GM12891 (cell line): Measurements from ENCODE around the gene FHL3. TPM values are rescaled to one million over a fixed set of nuclear protein-coding genes. Genes with fewer than 3 reads are reported as not detected.

Experiments used
- DNase-seq: peaks from one replicate; pipeline ENCODE4 v3.0.0; 2011; ENCODE audit warnings: low spot score; ENCODE audit not compliant: insufficient read length
- FAIRE-seq: peaks from 2 replicates; lab custom pipeline; 2011; peaks lifted over from hg19 to GRCh38; lab: Jason Lieb, UNC
- PAX5 ChIP-seq: IDR thresholded peaks from 2 replicates; pipeline ENCODE4 v1.6.1; 2011; ENCODE audit warnings: low read length, moderate library complexity, mild to moderate bottlenecking; ENCODE audit not compliant: insufficient read depth, severe bottlenecking
- POLR2A ChIP-seq: IDR thresholded peaks from 2 replicates; pipeline ENCODE4 v1.6.1; 2011; ENCODE audit warnings: low read depth, low read length, control low read depth
- POLR2AphosphoS5 ChIP-seq: IDR thresholded peaks from 2 replicates; pipeline ENCODE4 v1.6.1; 2011; ENCODE audit warnings: low read depth, low read length, control low read depth
- POU2F2 ChIP-seq: IDR thresholded peaks from 2 replicates; pipeline ENCODE4 v1.6.1; 2011; ENCODE audit warnings: low read depth, mild to moderate bottlenecking, control low read depth, low read length, moderate library complexity
- SPI1 ChIP-seq: IDR thresholded peaks from 2 replicates; pipeline ENCODE4 v1.6.1; 2011; ENCODE audit warnings: low read depth, low read length, control low read depth
- TAF1 ChIP-seq: IDR thresholded peaks from 2 replicates; pipeline ENCODE4 v1.6.1; 2011; ENCODE audit warnings: low read depth, low read length, control low read depth
- polyA plus RNA-seq: library from polyadenylated mRNA; unstranded; fragments of >200 nt; gene quantifications from one replicate; pipeline ENCODE4 v1.2.1, GENCODE V29; 2012; ENCODE audit warnings: low read depth, missing spikeins, inconsistent platforms; ENCODE audit not compliant: missing spikeins

FHL3 gene
- polyA plus RNA-seq = 13.2 TPM

DNA sequence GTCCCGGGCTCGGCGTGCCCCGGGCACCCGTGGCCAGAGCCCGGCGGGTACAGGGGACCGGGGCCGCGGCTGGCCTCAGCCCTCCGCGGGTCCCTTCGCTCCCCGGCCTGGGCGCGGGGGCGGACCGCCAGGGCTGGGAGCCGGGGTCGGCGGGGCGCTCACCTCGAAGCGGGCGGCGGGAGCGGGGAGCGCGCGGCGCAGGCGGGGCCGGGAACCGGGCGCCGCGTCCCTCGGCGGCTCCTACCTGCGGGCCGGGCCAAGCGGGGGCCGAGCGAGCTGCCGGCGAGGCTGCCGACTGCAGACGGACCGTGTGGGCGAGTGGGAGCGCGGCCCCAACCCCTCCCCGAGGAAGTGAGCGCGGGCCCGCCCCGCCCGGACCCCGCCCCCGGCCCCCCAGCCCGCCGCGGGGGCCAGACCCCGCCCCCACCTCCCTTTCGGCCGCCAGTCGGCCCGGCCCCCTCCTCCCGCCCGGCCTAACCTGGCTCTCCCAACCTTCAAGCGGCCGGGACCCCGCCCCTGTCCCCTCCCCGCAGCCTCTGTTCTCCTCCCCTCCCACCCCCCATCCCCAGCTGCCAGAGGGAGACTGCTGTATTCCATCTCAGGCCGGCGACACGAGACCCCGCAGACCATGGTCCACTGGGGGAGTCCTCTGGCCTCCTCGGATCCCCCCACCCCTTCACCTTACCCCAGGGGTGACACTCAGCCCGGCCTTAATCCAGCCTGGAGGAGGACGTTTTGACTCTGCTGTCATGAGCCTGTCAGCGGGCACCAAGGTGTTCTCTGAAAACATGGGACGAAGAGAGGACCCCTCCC is at the start of gene FHL3:
Gene FHL3 (minus strand): TSS at position 320 of the 813 bp plus-strand sequence. CDS start 6,102 bp downstream, outside the sequence.
- no peak for TF ChIP-seq POU2F2
- no peak for TF ChIP-seq TAF1
- TF ChIP-seq POLR2AphosphoS5 = no peak
- no peak for TF ChIP-seq PAX5
- no peak for TF ChIP-seq SPI1
- TF ChIP-seq POLR2A = no peak
- DNase-seq (peak; percentile 64), FAIRE-seq (peak; percentile 84)

DNA sequence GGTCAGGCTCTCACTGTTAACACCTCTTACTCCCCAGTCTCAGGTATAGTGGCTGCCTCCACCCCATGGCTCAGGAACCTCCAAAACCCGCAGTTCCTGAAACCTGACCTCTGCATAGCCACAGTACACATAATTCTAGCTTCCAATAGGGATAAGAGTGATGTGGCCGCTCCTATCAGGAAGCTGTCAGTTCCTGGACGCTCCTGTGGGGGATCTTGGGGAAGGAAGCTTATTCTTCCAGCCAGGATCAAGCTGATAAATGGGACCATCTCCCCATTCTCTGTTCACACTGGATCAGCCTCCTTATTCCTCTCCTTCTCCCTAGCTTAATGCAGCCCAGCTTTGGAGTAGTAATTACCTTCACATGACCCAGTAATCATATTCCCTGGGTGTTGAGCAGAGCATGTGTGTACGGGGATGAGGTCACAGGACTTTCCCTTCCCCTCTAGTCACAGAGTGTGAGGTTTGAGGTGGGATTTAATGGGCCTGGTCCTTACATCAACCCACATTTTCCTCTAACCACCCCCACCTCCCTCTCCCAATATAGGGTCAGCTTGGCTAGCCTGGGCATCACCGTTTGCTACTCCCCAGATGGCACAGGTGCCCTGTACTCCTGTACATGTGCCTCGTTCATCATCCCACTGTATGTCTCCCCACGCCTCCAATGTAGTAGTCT is 48.2 kb upstream of the FHL3 start:
- FAIRE-seq = peak; percentile 78
- no peak for TF ChIP-seq PAX5
- TF ChIP-seq POLR2A = no peak
- TF ChIP-seq SPI1 = no peak
- TF ChIP-seq POLR2AphosphoS5 = no peak
- no peak for TF ChIP-seq TAF1
- no peak for TF ChIP-seq POU2F2
- no peak for DNase-seq

GRCh38 chr1:38052750-38053415 is 47.6 kb upstream of the FHL3 start:
- no peak for TF ChIP-seq SPI1
- TF ChIP-seq POU2F2 = peak; percentile 100
- peak; percentile 98 for FAIRE-seq
- DNase-seq = peak; percentile 49

DNA sequence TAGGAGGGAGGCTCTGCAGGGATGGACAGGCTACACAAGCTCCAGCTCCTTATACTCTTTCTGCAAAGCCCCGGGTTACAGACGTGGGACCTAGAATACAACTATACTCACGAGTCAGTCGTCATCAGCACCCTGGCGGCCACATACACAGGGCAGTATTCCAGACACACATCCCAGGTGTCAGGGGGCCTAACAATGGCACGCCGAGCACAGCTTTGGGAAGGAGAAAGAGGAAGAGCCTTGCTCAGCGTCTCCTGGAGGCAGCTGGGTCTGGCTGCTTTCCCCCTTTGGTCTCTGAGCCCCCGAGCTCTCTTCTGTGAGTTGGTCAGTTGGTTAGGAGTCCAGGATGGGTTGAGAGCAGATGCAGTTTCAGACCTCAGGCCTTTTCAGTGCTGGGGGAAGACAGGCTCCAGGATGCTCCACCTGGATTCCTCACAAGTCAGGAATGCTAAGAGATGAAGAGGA is 45.8 kb upstream of the FHL3 start:
- no peak for TF ChIP-seq PAX5
- FAIRE-seq (peak; percentile 67), DNase-seq (no peak)

GRCh38 chr1:38050397-38051078 is 45.2 kb upstream of the FHL3 start:
- no peak for DNase-seq
- FAIRE-seq = peak; percentile 86
- TF ChIP-seq PAX5 = peak; percentile 43
- TF ChIP-seq SPI1 = no peak

DNA sequence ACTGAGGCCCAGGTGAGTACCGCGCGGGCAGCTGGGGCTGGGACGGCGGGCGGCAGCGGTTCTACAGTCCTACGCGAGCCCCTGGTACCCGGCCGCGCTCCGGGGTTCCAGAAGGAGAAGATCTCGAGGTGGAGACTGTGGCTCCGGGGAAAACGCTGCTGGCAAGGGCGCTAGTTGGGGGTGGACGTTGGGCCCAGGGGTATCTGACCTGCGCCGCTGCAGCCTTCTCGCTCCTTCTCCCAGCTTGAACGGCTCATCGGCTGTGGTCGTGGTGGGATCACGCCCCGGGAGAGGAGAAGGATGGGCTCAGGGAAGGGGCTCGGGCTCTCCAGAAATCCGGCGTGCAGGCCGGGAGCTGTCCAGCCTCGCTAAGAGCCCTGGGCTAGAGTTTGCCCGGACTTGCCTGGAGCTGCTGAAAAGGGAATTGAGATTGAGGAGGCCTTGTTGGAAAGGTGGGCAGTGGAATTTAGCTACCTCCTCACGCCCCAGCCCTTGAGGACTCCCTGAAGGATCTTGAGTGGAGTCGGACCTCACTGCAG is 42.4 kb upstream of the FHL3 start:
- FAIRE-seq (no peak), DNase-seq (peak; percentile 62)
- no peak for TF ChIP-seq SPI1
- TF ChIP-seq PAX5 = no peak
- TF ChIP-seq POLR2AphosphoS5 = no peak
- no peak for TF ChIP-seq POU2F2
- no peak for TF ChIP-seq TAF1
- TF ChIP-seq POLR2A = no peak

DNA sequence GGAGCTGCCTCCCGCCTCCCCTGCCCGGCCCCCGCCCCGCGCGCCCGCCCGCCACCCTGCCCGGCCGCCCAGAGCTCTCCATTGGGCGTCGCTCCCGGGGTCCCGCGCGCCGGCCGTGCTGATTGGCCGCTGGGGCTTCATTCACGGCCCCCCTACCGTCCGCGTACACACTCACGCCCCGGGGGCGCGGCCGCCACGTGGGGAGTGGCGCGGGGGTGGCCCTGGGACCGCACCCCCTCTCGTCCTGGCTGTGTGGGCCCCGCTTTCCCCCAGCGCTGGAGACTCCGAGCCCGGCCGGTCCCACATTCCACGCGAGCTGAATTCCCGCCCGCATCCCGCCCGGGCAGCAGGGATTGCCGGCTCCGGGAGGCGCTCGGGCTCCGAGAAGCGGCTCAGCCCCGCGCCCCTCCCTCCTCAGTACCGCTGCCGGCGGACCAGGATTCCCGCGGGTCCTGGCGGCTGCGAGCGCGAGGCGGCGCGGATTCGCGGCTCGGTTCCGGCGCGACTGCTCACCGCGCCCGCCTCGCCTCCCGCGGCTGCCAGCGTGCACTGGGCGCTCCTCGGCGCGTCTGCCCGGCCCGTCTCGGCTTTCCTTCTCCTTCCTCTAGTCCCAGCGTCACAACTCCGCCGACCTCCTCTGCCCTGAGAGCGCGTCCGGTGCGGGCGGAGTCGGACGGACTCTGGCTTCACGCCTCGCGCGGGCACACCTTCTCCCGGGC is 41.7 kb upstream of the FHL3 start:
- TF ChIP-seq POLR2A (no peak), SPI1 (no peak), PAX5 (no peak), POLR2AphosphoS5 (no peak)
- DNase-seq (peak; percentile 91), FAIRE-seq (peak; percentile 80)

- peak; percentile 80 for FAIRE-seq
- no peak for DNase-seq
- TF ChIP-seq TAF1 = no peak
- TF ChIP-seq POU2F2 = no peak
- no peak for TF ChIP-seq PAX5
- no peak for TF ChIP-seq POLR2A
- TF ChIP-seq SPI1 = no peak
- TF ChIP-seq POLR2AphosphoS5 = no peak
Measured at GRCh38 chr1:38046333-38046883, 41.1 kb upstream of the FHL3 start, which contains the start of gene POU3F1. POU3F1 (minus strand) TSS chr1:38046793; CDS start chr1:38046743, 50 bp downstream.
